ENCODE data around the gene UBE4B. TPM values are rescaled to one million over a fixed set of nuclear protein-coding genes. Genes with fewer than 3 reads are reported as not detected.
A peak's percentile ranks its signal among the peaks of the same experiment; 100 is the strongest.

The UBE4B gene
- total and polyA plus RNA-seq, 2 of the 13 experiments (the other 11 are each of a cell fraction or from before 2014, with no cell fraction given): 15.2 to 24.8 TPM

DNA sequence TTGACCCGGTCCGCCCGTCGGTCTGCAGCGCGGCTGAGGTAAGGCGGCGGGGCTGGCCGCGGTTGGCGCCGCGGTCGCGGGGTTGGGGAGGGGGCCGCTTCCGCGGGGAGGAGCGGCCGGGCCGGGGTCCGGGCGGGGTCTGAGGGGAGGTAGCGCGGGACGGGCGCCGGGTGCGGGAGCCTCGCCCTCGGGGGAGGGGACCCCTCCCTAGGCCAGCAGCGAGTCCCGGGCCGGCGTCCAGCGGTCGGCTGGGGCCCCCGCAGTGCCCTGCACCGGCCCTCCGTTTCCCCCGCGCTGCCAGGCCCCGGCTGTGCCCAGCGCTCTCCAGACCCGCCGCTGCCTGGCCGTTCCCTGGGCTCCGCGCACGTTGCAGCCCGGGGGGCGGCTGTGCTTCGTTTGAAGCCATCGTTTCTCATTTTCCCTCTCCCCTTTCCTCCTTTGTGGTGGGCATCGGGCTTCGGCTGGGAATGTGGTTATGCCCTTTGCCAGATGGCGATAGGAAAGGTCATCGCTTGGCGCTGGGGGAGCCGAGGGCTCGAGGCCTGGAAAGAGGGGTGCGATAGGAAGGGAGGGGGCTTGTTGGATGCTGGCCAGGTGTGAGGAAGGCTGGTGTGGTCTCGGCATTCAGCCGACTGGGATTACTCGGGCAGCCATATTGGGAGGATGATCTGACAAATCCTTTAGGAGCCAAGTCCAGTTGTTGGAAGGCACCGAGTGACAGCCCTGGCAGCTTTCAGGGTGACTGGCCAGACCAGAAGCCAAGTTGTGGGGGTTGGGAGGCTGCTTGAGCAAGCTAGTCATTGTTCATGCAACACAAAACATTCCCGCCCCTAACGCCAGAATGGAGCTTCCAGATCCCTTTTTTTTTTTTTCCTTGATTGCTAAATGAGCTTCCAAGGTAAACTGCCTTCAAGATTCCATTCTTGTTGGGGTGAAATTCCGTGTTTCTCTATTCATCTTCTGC is 178.4 kb downstream of the UBE4B start (continued):
- TF ChIP-seq NR3C1 (CRISPR knock-in tag; IDR thresholded peaks at IDR 0.05) (no peak), SUZ12 (IDR thresholded peaks at IDR 0.05; ENCODE audit: low read depth, low read length) (no peak), POLR2AphosphoS5 (IDR thresholded peaks at IDR 0.05; ENCODE audit: low read depth, low read length) (no peak), FOSL2 (CRISPR knock-in tag; IDR thresholded peaks at IDR 0.05) (peak; percentile 40; the same call in 1 of the 2 replicates), ZNF615 (CRISPR knock-in tag; IDR thresholded peaks at IDR 0.05; ENCODE audit: borderline replicate concordance) (no peak), BORCS8-MEF2B (CRISPR knock-in tag; IDR thresholded peaks at IDR 0.05) (no peak), POLR2AphosphoS2 (IDR thresholded peaks at IDR 0.05; ENCODE audit: low read depth, low read length) (no peak), ZNF207 (IDR thresholded peaks at IDR 0.05; ENCODE audit: borderline replicate concordance) (no peak), HNRNPH1 (optimal IDR thresholded peaks at IDR 0.05; ENCODE audit: low read depth, low read length) (no peak), ZBTB21 (CRISPR knock-in tag; IDR thresholded peaks at IDR 0.05) (no peak), ZNF788 (CRISPR knock-in tag; IDR thresholded peaks at IDR 0.05; ENCODE audit: borderline replicate concordance) (peak; percentile 61; the same call in 1 of the 2 replicates), RORA (CRISPR knock-in tag; IDR thresholded peaks at IDR 0.05) (no peak), ZNF550 (CRISPR knock-in tag; IDR thresholded peaks at IDR 0.05; ENCODE audit: borderline replicate concordance) (0 out of 2 replicates have a peak, but pooled peaks have one; percentile 50)
- TF ChIP-seq, protein P1, sequence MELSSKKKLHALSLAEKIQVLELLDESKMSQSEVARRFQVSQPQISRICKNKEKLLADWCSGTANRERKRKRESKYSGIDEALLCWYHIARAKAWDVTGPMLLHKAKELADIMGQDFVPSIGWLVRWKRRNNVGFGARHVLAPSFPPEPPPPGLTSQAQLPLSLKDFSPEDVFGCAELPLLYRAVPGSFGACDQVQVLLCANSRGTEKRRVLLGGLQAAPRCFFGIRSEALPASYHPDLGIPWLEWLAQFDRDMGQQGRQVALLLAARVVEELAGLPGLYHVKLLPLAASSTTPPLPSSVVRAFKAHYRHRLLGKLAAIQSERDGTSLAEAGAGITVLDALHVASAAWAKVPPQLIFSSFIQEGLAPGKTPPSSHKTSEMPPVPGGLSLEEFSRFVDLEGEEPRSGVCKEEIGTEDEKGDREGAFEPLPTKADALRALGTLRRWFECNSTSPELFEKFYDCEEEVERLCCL (CRISPR knock-in tag; IDR thresholded peaks at IDR 0.05; ENCODE audit: borderline replicate concordance): no peak
- TF ChIP-seq, protein P2, sequence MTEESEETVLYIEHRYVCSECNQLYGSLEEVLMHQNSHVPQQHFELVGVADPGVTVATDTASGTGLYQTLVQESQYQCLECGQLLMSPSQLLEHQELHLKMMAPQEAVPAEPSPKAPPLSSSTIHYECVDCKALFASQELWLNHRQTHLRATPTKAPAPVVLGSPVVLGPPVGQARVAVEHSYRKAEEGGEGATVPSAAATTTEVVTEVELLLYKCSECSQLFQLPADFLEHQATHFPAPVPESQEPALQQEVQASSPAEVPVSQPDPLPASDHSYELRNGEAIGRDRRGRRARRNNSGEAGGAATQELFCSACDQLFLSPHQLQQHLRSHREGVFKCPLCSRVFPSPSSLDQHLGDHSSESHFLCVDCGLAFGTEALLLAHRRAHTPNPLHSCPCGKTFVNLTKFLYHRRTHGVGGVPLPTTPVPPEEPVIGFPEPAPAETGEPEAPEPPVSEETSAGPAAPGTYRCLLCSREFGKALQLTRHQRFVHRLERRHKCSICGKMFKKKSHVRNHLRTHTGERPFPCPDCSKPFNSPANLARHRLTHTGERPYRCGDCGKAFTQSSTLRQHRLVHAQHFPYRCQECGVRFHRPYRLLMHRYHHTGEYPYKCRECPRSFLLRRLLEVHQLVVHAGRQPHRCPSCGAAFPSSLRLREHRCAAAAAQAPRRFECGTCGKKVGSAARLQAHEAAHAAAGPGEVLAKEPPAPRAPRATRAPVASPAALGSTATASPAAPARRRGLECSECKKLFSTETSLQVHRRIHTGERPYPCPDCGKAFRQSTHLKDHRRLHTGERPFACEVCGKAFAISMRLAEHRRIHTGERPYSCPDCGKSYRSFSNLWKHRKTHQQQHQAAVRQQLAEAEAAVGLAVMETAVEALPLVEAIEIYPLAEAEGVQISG (CRISPR knock-in tag; IDR thresholded peaks at IDR 0.05): peak; percentile 16; the same call in 1 of the 2 replicates
- TF ChIP-seq, protein P3, sequence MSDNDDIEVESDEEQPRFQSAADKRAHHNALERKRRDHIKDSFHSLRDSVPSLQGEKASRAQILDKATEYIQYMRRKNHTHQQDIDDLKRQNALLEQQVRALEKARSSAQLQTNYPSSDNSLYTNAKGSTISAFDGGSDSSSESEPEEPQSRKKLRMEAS (IDR thresholded peaks at IDR 0.05): peak; percentile 16
- TF ChIP-seq, protein P4, sequence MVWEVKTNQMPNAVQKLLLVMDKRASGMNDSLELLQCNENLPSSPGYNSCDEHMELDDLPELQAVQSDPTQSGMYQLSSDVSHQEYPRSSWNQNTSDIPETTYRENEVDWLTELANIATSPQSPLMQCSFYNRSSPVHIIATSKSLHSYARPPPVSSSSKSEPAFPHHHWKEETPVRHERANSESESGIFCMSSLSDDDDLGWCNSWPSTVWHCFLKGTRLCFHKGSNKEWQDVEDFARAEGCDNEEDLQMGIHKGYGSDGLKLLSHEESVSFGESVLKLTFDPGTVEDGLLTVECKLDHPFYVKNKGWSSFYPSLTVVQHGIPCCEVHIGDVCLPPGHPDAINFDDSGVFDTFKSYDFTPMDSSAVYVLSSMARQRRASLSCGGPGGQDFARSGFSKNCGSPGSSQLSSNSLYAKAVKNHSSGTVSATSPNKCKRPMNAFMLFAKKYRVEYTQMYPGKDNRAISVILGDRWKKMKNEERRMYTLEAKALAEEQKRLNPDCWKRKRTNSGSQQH (CRISPR knock-in tag; IDR thresholded peaks at IDR 0.05; ENCODE audit: low read depth): no peak
- TF ChIP-seq, protein P5, sequence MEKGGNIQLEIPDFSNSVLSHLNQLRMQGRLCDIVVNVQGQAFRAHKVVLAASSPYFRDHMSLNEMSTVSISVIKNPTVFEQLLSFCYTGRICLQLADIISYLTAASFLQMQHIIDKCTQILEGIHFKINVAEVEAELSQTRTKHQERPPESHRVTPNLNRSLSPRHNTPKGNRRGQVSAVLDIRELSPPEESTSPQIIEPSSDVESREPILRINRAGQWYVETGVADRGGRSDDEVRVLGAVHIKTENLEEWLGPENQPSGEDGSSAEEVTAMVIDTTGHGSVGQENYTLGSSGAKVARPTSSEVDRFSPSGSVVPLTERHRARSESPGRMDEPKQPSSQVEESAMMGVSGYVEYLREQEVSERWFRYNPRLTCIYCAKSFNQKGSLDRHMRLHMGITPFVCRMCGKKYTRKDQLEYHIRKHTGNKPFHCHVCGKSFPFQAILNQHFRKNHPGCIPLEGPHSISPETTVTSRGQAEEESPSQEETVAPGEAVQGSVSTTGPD (CRISPR knock-in tag; IDR thresholded peaks at IDR 0.05): no peak
- TF ChIP-seq, protein P6, sequence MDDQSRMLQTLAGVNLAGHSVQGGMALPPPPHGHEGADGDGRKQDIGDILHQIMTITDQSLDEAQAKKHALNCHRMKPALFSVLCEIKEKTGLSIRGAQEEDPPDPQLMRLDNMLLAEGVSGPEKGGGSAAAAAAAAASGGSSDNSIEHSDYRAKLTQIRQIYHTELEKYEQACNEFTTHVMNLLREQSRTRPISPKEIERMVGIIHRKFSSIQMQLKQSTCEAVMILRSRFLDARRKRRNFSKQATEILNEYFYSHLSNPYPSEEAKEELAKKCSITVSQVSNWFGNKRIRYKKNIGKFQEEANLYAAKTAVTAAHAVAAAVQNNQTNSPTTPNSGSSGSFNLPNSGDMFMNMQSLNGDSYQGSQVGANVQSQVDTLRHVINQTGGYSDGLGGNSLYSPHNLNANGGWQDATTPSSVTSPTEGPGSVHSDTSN (CRISPR knock-in tag; IDR thresholded peaks at IDR 0.05; ENCODE audit: borderline replicate concordance): no peak
- TF ChIP-seq, protein P7, sequence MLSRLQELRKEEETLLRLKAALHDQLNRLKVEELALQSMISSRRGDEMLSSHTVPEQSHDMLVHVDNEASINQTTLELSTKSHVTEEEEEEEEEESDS (CRISPR knock-in tag; IDR thresholded peaks at IDR 0.05; ENCODE audit: borderline replicate concordance): no peak

Measured in HepG2 (cell line).